ENCODE data around the gene ELP4.

The ELP4 gene

GRCh38 chr11:31815711-31816467 is 306.3 kb downstream of the ELP4 start:
- no peak for DNase-seq

- no peak for DNase-seq
These were observed 307.0 kb downstream of the ELP4 start for GRCh38 chr11:31816468-31817053.

GRCh38 chr11:31817054-31817620 is 307.6 kb downstream of the ELP4 start:
- no peak for DNase-seq

GRCh38 chr11:31817621-31818424 is 308.3 kb downstream of the ELP4 start:
- no peak for DNase-seq

DNA sequence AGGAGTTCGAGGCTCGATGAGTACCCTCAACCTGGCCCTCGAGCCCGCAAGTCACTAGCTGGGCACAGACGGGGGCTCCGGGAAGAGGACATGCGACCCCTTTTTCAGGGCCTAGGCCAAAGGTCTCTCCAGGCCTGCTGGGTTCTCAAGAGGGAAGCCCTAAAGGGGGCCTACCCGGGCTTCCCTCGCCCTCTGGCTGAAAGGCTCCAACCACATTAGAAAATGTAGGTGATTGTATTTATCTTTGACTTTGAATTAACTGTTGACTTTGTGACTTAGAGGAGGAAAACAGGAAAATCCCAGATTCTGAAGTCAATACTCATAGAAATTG is 308.8 kb downstream of the ELP4 start:
- DNase-seq: no peak

DNA sequence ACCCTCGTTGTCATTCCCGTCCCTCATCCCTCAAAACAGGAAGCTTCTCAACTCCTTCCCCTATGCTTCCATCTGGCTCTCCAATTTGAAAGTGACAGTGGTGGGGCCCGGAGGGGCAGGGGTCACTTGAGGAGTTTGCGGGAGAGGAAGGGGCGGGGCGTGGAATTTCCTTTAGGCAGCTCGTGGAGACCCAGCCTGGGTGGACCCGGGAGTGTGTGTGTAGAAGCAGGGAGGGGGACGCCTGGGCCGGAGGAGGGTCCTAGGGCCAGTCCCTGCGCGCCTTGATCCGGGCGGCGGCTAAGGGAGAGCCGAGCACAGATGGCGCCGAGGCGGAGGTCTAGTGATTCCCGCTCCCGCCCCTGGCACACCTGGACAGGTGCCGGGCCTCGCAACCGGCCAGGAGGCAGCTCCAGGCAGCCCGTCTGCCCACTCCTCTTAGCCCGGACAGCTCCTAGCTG is 309.3 kb downstream of the ELP4 start:
- no peak for DNase-seq

GRCh38 chr11:31819621-31820437 is 310.3 kb downstream of the ELP4 start:
- no peak for DNase-seq

- DNase-seq: no peak
These were observed 310.9 kb downstream of the ELP4 start for GRCh38 chr11:31820438-31820818.

DNA sequence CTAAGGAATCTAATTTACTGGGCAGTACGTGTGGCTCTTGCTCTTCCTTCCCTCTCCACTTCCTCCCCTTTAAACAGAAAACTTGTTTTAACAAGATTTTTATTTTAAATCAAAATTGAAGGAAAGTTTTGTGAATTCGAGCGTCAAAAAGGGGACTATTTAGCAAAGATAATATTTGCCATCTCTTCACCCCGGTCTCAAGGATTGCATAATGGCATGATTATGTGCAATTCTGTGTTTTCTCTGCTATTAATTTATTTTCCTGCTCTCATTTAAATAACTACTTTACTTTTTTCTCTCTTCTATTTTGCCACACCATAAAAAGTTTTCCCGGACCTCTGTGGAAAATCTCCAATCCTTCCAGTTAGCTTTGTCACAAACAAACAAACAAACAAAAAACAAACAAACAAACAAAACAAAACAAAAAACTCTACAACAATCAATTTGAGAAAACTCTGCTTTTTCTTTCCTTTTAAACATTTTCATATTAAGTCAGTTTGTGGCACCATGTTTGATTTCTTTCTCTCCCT is 311.7 kb downstream of the ELP4 start:
- DNase-seq: no peak

GRCh38 chr11:31821766-31822165 is 312.2 kb downstream of the ELP4 start:
- DNase-seq: no peak

DNA sequence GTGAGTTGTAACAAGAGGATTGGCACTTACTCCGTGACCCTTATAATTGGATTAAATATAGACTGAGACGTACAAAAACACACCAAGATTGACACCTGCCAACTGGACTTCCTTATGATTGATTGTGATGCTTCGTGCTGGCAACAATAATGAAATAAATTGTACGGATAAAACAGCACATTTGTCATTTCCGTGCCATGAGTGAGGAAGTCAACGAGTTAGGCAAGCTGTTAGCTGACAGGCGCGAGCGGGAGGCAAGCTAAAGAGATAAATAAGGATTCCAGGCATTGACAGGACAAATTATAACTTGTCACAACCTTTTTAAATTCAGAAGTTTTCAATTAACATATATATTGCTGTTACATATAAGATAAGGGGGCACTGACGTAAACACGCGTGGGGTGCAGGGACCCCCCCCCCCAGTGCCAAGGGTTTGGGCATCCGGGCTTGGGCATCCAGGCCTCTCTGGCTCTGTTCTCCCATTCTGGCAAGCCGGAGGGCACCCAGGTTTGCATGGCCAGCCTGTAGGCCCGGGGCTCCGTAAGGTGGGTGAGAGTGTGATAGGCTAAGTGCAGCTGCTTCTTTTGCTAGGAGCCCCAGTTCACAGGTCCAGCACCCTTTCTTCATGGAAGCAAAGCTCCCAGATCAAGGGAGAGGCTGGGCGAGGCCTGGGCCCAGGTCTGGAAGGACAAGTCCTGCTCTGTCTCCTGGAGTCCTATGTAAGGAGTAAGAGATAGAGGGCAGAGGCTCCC is 312.8 kb downstream of the ELP4 start:
- DNase-seq: no peak

GRCh38 chr11:31822927-31823643 is 313.5 kb downstream of the ELP4 start:
- no peak for DNase-seq

GRCh38 chr11:31823644-31824331 is 314.2 kb downstream of the ELP4 start:
- DNase-seq: no peak

DNA sequence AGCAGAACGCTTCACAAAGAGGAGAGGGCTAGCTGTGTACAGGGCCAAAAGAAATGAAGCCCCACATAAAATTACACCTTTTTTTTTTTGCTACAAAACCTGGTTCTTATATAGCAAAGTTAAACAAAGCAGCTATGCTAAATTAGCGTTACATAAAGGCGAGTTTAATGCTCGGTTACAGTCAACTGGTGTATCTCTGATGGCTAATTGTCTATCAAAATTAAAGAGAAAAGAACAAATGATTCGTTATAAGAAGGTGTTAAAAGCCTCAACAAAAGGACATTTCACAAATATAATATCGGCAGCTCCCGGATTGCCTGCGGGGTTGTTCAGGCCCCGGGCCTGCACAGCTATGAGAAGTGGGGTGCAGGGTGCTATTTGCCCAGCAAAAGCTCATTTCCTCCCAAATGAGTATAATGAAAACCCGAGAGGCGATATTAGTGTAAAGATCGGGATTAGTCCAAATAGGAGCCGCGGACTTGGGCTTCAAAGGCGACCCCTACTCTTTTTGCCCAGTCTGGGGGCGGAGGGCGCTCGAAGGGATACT is 314.8 kb downstream of the ELP4 start:
- no peak for DNase-seq

- DNase-seq: no peak
These were observed 315.6 kb downstream of the ELP4 start for GRCh38 chr11:31824879-31825837.

- DNase-seq: no peak
These were observed 316.4 kb downstream of the ELP4 start for GRCh38 chr11:31825838-31826484.

GRCh38 chr11:31826536-31827438 is 317.2 kb downstream of the ELP4 start:
- no peak for DNase-seq
